Measurements from ENCODE around the gene ROR1.

ROR1 gene

GRCh38 chr1:64038965-64039364 lies 265.1 kb downstream of the ROR1 start:
- H3K4me3 ChIP-seq (ENCODE audit: low read length): no peak overlapping the region
- TF ChIP-seq CTCF (IDR thresholded peaks at IDR 0.05; ENCODE audit: insufficient read depth, low read depth, low read length, missing control alignments): no peak
- no peak for DNase-seq (ENCODE audit: low read depth)

GRCh38 chr1:64039390-64039926 lies 265.6 kb downstream of the ROR1 start:
- no peak overlapping the region for H3K4me3 ChIP-seq (ENCODE audit: low read length)
- no peak for TF ChIP-seq CTCF (IDR thresholded peaks at IDR 0.05; ENCODE audit: insufficient read depth, low read depth, low read length, missing control alignments)
- DNase-seq (ENCODE audit: low read depth): peak; percentile 98

GRCh38 chr1:64041371-64042131 lies 267.7 kb downstream of the ROR1 start:
- no peak for DNase-seq (ENCODE audit: low read depth)

GRCh38 chr1:64042331-64043100 lies 268.7 kb downstream of the ROR1 start:
- peak; percentile 94 for DNase-seq (ENCODE audit: low read depth)
- no peak overlapping the region for H3K4me3 ChIP-seq (ENCODE audit: low read length)
- TF ChIP-seq CTCF (IDR thresholded peaks at IDR 0.05; ENCODE audit: insufficient read depth, low read depth, low read length, missing control alignments): no peak

More at GRCh38 chr1:64041371-64042131, 267.7 kb downstream of the ROR1 start:
- TF ChIP-seq CTCF (IDR thresholded peaks at IDR 0.05; ENCODE audit: insufficient read depth, low read depth, low read length, missing control alignments): no peak
- no peak overlapping the region for H3K4me3 ChIP-seq (ENCODE audit: low read length)

GRCh38 chr1:64043288-64043687 lies 269.5 kb downstream of the ROR1 start:
- TF ChIP-seq CTCF (IDR thresholded peaks at IDR 0.05; ENCODE audit: insufficient read depth, low read depth, low read length, missing control alignments): no peak
- no peak for DNase-seq (ENCODE audit: low read depth)
- no peak overlapping the region for H3K4me3 ChIP-seq (ENCODE audit: low read length)

GRCh38 chr1:64043976-64044375 lies 270.2 kb downstream of the ROR1 start:
- DNase-seq (ENCODE audit: low read depth): no peak
- TF ChIP-seq CTCF (IDR thresholded peaks at IDR 0.05; ENCODE audit: insufficient read depth, low read depth, low read length, missing control alignments): no peak
- no peak overlapping the region for H3K4me3 ChIP-seq (ENCODE audit: low read length)

Data from epithelial cell of esophagus (primary cell).